A549 (cell line): ENCODE data around the gene CMTM1. TPM values are rescaled to one million over a fixed set of nuclear protein-coding genes. Genes with fewer than 3 reads are reported as not detected.
A peak's percentile ranks its signal among the peaks of the same experiment; 100 is the strongest.

Experiments used
- ATAC-seq, 2 experiments: fragments of 200-7000 bp in 1 of 2; fragments of >200 bp in 1 of 2; cut with Nextera tagmentation in 1 of 2; cut with Tn5 transposase in 1 of 2; 3 replicates each; pipeline versions ENCODE4 v1.8.0 to v1.9.1; 2018 to 2020; ENCODE audit warnings: mild to moderate bottlenecking in 1 of 2, moderate library complexity in 1 of 2
- CTCF ChIA-PET: fragments of 300-600 bp; sonication (Branson Sonifier 250); formaldehyde crosslinking; extraction: SDS; loops from one replicate; lab custom pipeline; 2021; ENCODE audit warnings: antibody characterized with exemption, inconsistent platforms; lab: Yijun Ruan, JAX
- POLR2A ChIA-PET: fragments of 350-600 bp; formaldehyde crosslinking; extraction: SDS; loops from one replicate; lab custom pipeline; 2021; ENCODE audit warnings: antibody characterized with exemption, inconsistent platforms; lab: Yijun Ruan, JAX
- DNase-seq, 2 experiments: peaks; one replicate each; pipeline versions ENCODE4 v3.0.0 to v3.0.0-alpha.2; 2011 to 2016; ENCODE audit warnings: low read depth in 1 of 2, low spot score in 1 of 2
- FAIRE-seq: peaks from 2 replicates; lab custom pipeline; 2011; peaks lifted over from hg19 to GRCh38; lab: Jason Lieb, UNC
- H3K27ac ChIP-seq, 2 experiments: fragments of >200 bp; sonication (Bioruptor Twin); formaldehyde crosslinking; 3 replicates each; pipeline ENCODE4 v1.5.1; 2016 to 2017
- H3K4me1 ChIP-seq: fragments of >200 bp; sonication (Bioruptor Twin); formaldehyde crosslinking; 3 replicates; pipeline ENCODE4 v1.6.1; 2016
- H3K4me2 ChIP-seq: fragments of >200 bp; sonication (Bioruptor Twin); formaldehyde crosslinking; 3 replicates; pipeline ENCODE4 v1.6.1; 2016
- H3K4me3 ChIP-seq: fragments of >200 bp; sonication (Bioruptor Twin); formaldehyde crosslinking; 3 replicates; pipeline ENCODE4 v1.5.1; 2016
- H3K9me3 ChIP-seq: fragments of >200 bp; sonication (Bioruptor Twin); formaldehyde crosslinking; 3 replicates; pipeline ENCODE4 v1.6.1; 2016
- BHLHE40 ChIP-seq: IDR thresholded peaks from 2 replicates; pipeline ENCODE4 v1.6.1; 2012; ENCODE audit warnings: low read depth, low read length, inconsistent platforms
- CEBPB ChIP-seq, 2 experiments: fragments of >200 bp in 1 of 2; sonication (Bioruptor Twin) in 1 of 2; formaldehyde crosslinking in 1 of 2; IDR thresholded peaks; 2 replicates each; pipeline ENCODE4 v1.6.1; 2012 to 2016
- ESRRA ChIP-seq: fragments of 150-350 bp; IDR thresholded peaks from 2 replicates; pipeline ENCODE4 v1.6.1; 2014; ENCODE audit warnings: mild to moderate bottlenecking, low read length, borderline replicate concordance
- HDAC2 ChIP-seq: fragments of 200-600 bp; sonication (generic); IDR thresholded peaks from 2 replicates; pipeline ENCODE4 v1.6.1; 2016
- HOXB13 ChIP-seq: fragments of 250-450 bp; sonication (Bioruptor Pico); IDR thresholded peaks from 2 replicates; pipeline ENCODE4 v1.5.0; 2020; ENCODE audit warnings: low read depth, mild to moderate bottlenecking, moderate library complexity
- JUN ChIP-seq, 2 experiments: fragments of >200 bp; sonication (Bioruptor Twin); formaldehyde crosslinking; IDR thresholded peaks; 2 replicates in 1 of 2; 3 replicates in 1 of 2; pipeline ENCODE4 v1.6.1; 2016 to 2017
- NPAS2 ChIP-seq: fragments of 250-450 bp; sonication (Bioruptor Pico); IDR thresholded peaks from 2 replicates; pipeline ENCODE4 v1.8.0; 2022; ENCODE audit warnings: mild to moderate bottlenecking, moderate library complexity, borderline replicate concordance
- NR3C1 ChIP-seq: fragments of >200 bp; sonication (Bioruptor Twin); formaldehyde crosslinking; IDR thresholded peaks from 3 replicates; pipeline ENCODE4 v1.6.1; 2017
- POLR2A ChIP-seq: IDR thresholded peaks from 2 replicates; pipeline ENCODE4 v1.6.1; 2012; ENCODE audit warnings: mild to moderate bottlenecking, low read length
- RAD21 ChIP-seq, 2 experiments: fragments of >200 bp in 1 of 2; sonication (Bioruptor Twin) in 1 of 2; formaldehyde crosslinking in 1 of 2; IDR thresholded peaks in 1 of 2; conservative IDR thresholded peaks in 1 of 2; 2 replicates in 1 of 2; 3 replicates in 1 of 2; pipeline ENCODE4 v1.6.1; 2012 to 2018; ENCODE audit warnings: inconsistent platforms in 1 of 2
- RARB ChIP-seq: fragments of 250-450 bp; sonication (Bioruptor Pico); IDR thresholded peaks from 2 replicates; pipeline ENCODE4 v1.8.0; 2021; ENCODE audit warnings: mild to moderate bottlenecking, moderate library complexity
- RNF2 ChIP-seq: fragments of 200-600 bp; sonication (generic); IDR thresholded peaks from 2 replicates; pipeline ENCODE4 v1.6.1; 2016; ENCODE audit warnings: low read depth, mild to moderate bottlenecking, antibody characterized with exemption, moderate library complexity, borderline replicate concordance
- SMC3 ChIP-seq: fragments of >200 bp; sonication (Bioruptor Twin); formaldehyde crosslinking; IDR thresholded peaks from 3 replicates; pipeline ENCODE4 v1.6.1; 2018; ENCODE audit warnings: inconsistent platforms
- SREBF2 ChIP-seq: fragments of 450-650 bp; IDR thresholded peaks from 2 replicates; pipeline ENCODE4 v1.6.1; 2014; ENCODE audit warnings: mild to moderate bottlenecking, moderate library complexity
- TP53 ChIP-seq: fragments of 250-450 bp; sonication (Bioruptor Pico); IDR thresholded peaks from 2 replicates; pipeline ENCODE4 v1.5.0; 2021; ENCODE audit warnings: mild to moderate bottlenecking, moderate library complexity
- ZFP36 ChIP-seq: fragments of 450-650 bp; IDR thresholded peaks from 2 replicates; pipeline ENCODE4 v1.6.1; 2014; ENCODE audit warnings: borderline replicate concordance; ENCODE audit not compliant: partially characterized antibody
- ZSCAN20 ChIP-seq: fragments of 250-450 bp; sonication (Bioruptor Pico); IDR thresholded peaks from 2 replicates; pipeline ENCODE4 v1.8.0; 2022; ENCODE audit warnings: mild to moderate bottlenecking, moderate library complexity
- WGBS: methylation state at CpG from one replicate; pipeline ENCODE4 v1.1.6; 2017; ENCODE audit errors: missing lambda C conversion rate; 5-methylcytosine and 5-hydroxymethylcytosine counted together
- polyA plus RNA-seq, 4 experiments: library from polyadenylated mRNA; depleted of rRNA in 3 of 4; stranded (reverse); fragments of >200 nt; fragmentation: RNase III in 1 of 4; extraction: RNeasy Plus Mini Kit Qiagen cat#74134 plus additional on column Dnase treatment in 1 of 4; gene quantifications; 2 replicates in 3 of 4; 3 replicates in 1 of 4; pipeline ENCODE4 v1.2.3, GENCODE V29; 2011 to 2017
- TF ChIP-seq, protein P1 (sequence below): fragments of >200 bp; sonication (Bioruptor Twin); formaldehyde crosslinking; IDR thresholded peaks from 3 replicates; pipeline ENCODE4 v1.5.1; 2016
- TF ChIP-seq, protein P2 (sequence below): fragments of 250-450 bp; sonication (Bioruptor Pico); IDR thresholded peaks from 2 replicates; pipeline ENCODE4 v1.5.0; 2021; ENCODE audit warnings: mild to moderate bottlenecking, moderate library complexity, borderline replicate concordance
- TF ChIP-seq, protein P3 (sequence below): fragments of 450-650 bp; IDR thresholded peaks from 2 replicates; pipeline ENCODE4 v1.6.1; 2014; ENCODE audit warnings: antibody characterized with exemption
- TF ChIP-seq, protein P4 (sequence below): fragments of 250-450 bp; sonication (Bioruptor Pico); IDR thresholded peaks from 2 replicates; pipeline ENCODE4 v1.5.0; 2020; ENCODE audit warnings: low read depth, mild to moderate bottlenecking, moderate library complexity
- TF ChIP-seq, protein P5 (sequence below): IDR thresholded peaks from 2 replicates; pipeline ENCODE4 v1.6.1; 2012

Gene CMTM1
- polyA plus RNA-seq, 2 of the 4 experiments (the other 2 are of a cell fraction): 1.3 to 1.9 TPM

DNA sequence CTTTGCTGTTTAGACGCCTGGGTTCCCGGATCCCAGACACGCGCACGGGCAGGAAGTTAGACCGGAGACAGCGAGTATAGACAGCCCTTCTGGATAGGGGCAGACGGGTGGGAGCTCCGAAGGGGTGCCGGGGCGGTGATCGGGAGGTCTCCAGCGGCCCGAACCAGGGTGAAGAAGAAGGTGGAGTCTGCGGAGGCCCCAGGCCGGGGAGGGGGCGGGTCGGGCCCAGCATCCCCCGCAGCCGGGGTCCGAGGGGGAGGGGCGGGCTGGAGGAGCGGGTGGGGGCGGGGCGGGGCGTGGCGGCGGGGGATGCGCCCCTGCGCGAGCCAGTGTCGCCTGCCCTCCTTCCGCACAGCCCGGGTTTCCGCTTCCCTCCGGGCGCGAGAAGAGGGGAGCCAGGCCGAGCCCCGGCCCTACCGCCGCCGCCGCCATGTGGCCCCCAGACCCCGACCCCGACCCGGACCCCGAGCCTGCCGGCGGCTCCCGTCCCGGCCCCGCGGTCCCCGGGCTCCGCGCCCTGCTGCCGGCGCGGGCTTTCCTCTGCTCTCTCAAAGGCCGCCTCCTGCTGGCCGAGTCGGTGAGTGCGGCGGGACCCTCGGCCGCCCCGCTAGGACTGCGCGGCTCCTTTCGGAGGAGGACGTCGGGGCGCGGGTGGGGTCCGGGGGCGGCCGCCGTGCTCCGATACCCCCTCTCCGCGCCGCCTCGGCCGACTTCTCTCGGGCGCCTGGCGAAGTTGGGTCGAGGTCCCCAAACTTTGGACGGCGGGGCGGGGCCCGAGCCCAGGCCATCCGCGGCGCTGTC, 38.3 kb downstream of the CMTM1 start, which contains the start of gene CMTM3:
Gene CMTM3, plus strand, starts transcription at position 329 of the 801 bp plus-strand sequence. Its CDS starts 102 bp downstream, at position 431.
- FAIRE-seq (no peak), ATAC-seq (peak; percentile 66 to 74), DNase-seq (peak; percentile 67 to 70)
- Histone ChIP-seq H3K4me1 (peaks cover 32% of the 10 kb centered on the region), H3K4me2 (peak within 1 kb of the TSS; percentile 80), H3K4me3 (peak within 1 kb of the TSS; percentile 86), H3K27ac (peak within 1 kb of the TSS; percentile 99), H3K9me3 (no peaks in the 10 kb centered on the region)
- TF ChIP-seq RNF2 (no peak), RAD21 (conservative IDR thresholded peaks at IDR 0.05 in 1 of 2, IDR thresholded peaks at IDR 0.05 in 1 of 2) (peak; percentile 46 to 75), JUN (IDR thresholded peaks at IDR 0.05) (peak; percentile 43 to 88; a peak in 4 of 5 replicates), ZFP36 (no peak), ZSCAN20 (CRISPR knock-in tag) (peak; percentile 71; the same call in 1 of the 2 replicates), POLR2A (peak; percentile 44), SMC3 (peak; percentile 78), NR3C1 (no peak)
- TF ChIP-seq, protein P1, sequence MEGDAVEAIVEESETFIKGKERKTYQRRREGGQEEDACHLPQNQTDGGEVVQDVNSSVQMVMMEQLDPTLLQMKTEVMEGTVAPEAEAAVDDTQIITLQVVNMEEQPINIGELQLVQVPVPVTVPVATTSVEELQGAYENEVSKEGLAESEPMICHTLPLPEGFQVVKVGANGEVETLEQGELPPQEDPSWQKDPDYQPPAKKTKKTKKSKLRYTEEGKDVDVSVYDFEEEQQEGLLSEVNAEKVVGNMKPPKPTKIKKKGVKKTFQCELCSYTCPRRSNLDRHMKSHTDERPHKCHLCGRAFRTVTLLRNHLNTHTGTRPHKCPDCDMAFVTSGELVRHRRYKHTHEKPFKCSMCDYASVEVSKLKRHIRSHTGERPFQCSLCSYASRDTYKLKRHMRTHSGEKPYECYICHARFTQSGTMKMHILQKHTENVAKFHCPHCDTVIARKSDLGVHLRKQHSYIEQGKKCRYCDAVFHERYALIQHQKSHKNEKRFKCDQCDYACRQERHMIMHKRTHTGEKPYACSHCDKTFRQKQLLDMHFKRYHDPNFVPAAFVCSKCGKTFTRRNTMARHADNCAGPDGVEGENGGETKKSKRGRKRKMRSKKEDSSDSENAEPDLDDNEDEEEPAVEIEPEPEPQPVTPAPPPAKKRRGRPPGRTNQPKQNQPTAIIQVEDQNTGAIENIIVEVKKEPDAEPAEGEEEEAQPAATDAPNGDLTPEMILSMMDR: peak; percentile 88
- WGBS: 1% methylated on average over 20 of the region's 96 CpGs
- ChIA-PET POLR2A (interaction anchor here (0.9 to 2.5 kb wide), 7 partner anchors 35 to 198 kb away, joined by 3 to 13 read pairs (median 6); partner anchors contain the start of gene CKLF), CTCF (interaction anchor here (0.5 to 1.9 kb wide), 23 partner anchors 13 to 249 kb away, joined by 3 to 11 read pairs (median 3); partner anchors contain the start of gene CMTM2)

DNA sequence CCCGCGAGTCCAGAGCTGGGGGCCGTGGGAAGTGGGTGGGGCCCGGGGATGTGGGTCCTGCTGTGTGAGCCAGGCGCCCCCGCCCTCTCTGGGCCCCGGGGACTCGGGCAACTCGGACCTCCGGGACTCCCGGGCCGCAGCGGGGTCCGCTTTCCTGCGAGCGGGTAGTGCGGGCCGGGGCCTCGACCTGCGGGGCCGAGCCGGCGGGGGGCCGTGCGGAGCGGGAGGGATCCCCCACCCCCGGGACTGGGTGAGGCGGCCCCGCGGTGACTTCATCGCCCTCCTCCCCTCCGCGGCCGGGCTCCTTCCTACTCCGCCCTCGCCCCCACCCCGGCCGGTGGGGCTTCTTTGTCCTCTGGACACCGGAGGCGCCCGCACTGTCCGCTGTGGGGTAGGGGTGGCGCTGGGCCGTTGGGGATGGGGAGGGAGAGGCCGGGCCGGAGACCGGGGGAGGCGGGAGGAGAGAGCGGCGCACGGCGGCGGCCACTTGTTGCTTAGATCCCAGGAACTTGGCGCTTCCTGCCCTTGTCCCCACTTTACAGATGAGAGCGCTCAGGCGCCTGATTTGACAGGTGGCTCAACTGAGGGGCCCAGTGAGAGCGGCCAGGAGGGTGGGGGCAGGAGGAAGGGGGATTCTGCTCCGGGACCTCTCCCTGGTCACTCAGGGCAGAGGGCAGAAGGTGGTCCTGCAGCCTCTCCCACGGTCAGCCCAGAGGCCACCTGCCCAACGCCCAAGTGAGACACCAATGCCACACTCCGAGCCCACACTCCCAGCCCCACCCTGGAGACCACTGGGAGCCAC, 39.1 kb downstream of the CMTM1 start:
- FAIRE-seq (no peak), DNase-seq (peak; percentile 23 to 32), ATAC-seq (peak; percentile 31 to 37)
- POLR2A ChIA-PET: interaction anchor here (2.5 kb wide), 1 partner anchor 53 kb away, joined by 13 read pairs; the partner anchor contains the start of gene CKLF
- Histone ChIP-seq H3K4me1 (peaks cover 32% of the 10 kb centered on the region), H3K4me2 (peak overlapping the region; percentile 80)
- TF ChIP-seq NR3C1 (no peak), CEBPB (IDR thresholded peaks at IDR 0.05) (no peak), ESRRA (no peak), RARB (no peak), HOXB13 (no peak), HDAC2 (no peak), BHLHE40 (no peak), SREBF2 (no peak), TP53 (no peak), NPAS2 (CRISPR knock-in tag) (no peak)
- TF ChIP-seq, protein P2, sequence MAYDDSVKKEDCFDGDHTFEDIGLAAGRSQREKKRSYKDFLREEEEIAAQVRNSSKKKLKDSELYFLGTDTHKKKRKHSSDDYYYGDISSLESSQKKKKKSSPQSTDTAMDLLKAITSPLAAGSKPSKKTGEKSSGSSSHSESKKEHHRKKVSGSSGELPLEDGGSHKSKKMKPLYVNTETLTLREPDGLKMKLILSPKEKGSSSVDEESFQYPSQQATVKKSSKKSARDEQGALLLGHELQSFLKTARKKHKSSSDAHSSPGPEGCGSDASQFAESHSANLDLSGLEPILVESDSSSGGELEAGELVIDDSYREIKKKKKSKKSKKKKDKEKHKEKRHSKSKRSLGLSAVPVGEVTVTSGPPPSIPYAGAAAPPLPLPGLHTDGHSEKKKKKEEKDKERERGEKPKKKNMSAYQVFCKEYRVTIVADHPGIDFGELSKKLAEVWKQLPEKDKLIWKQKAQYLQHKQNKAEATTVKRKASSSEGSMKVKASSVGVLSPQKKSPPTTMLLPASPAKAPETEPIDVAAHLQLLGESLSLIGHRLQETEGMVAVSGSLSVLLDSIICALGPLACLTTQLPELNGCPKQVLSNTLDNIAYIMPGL: no peak
- TF ChIP-seq, protein P3, sequence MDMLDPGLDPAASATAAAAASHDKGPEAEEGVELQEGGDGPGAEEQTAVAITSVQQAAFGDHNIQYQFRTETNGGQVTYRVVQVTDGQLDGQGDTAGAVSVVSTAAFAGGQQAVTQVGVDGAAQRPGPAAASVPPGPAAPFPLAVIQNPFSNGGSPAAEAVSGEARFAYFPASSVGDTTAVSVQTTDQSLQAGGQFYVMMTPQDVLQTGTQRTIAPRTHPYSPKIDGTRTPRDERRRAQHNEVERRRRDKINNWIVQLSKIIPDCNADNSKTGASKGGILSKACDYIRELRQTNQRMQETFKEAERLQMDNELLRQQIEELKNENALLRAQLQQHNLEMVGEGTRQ: no peak
- TF ChIP-seq, protein P4, sequence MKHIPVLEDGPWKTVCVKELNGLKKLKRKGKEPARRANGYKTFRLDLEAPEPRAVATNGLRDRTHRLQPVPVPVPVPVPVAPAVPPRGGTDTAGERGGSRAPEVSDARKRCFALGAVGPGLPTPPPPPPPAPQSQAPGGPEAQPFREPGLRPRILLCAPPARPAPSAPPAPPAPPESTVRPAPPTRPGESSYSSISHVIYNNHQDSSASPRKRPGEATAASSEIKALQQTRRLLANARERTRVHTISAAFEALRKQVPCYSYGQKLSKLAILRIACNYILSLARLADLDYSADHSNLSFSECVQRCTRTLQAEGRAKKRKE (CRISPR knock-in tag): no peak
- TF ChIP-seq, protein P5, sequence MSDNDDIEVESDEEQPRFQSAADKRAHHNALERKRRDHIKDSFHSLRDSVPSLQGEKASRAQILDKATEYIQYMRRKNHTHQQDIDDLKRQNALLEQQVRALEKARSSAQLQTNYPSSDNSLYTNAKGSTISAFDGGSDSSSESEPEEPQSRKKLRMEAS: no peak
- TF ChIP-seq, all 56 proteins: peak for 0
- WGBS: 7% methylated on average over 7 of the region's 61 CpGs
- peak overlapping the region; percentile 99 for H3K27ac ChIP-seq
- H3K9me3 ChIP-seq: no peaks in the 10 kb centered on the region
- CTCF ChIA-PET: interaction anchor here (0.5 to 6.0 kb wide), 17 partner anchors 12 to 268 kb away, joined by 3 to 42 read pairs (median 3); partner anchors contain the start of gene CMTM2
- peak overlapping the region; percentile 86 for H3K4me3 ChIP-seq
